Stromal cell of bone marrow (primary cell): ENCODE data around the gene PYY.
"Not testable (repeated sequence)": the region's sequence is repeated elsewhere in the genome, so short reads cannot be mapped to it uniquely, and the experiment has no call there.

Experiments
- DNase-seq: peaks from one replicate; pipeline ENCODE4 v3.0.0-alpha.2; 2012; ENCODE audit warnings: low read depth

Gene PYY

GRCh38 chr17:43945074-43945829, 8.5 kb downstream of the PYY start:
- DNase-seq, result peak; percentile 52

- no peak for DNase-seq
These were observed 11.6 kb downstream of the PYY start, which contains the start of gene PPY for GRCh38 chr17:43942051-43942685. PPY (minus strand) TSS chr17:43942476; CDS start chr17:43941654, 822 bp downstream.

GRCh38 chr17:43940630-43941029, 13.1 kb downstream of the PYY start:
- no peak for DNase-seq

GRCh38 chr17:43939886-43940285, 13.9 kb downstream of the PYY start:
- DNase-seq, result no peak

- not testable (repeated sequence) for DNase-seq
These were observed 14.3 kb downstream of the PYY start for GRCh38 chr17:43939452-43939851.

- no peak for DNase-seq
These were observed 14.9 kb downstream of the PYY start for GRCh38 chr17:43938838-43939182.

- no peak for DNase-seq
These were observed 17.3 kb downstream of the PYY start for GRCh38 chr17:43936434-43936833.

- DNase-seq, result no peak
These were observed 17.8 kb downstream of the PYY start for GRCh38 chr17:43935926-43936261.

GRCh38 chr17:43935204-43935925, 18.4 kb downstream of the PYY start:
- no peak for DNase-seq

GRCh38 chr17:43932923-43933322, 20.8 kb downstream of the PYY start:
- no peak for DNase-seq

- no peak for DNase-seq
These were observed 21.4 kb downstream of the PYY start for GRCh38 chr17:43932357-43932756.

- DNase-seq, result no peak
These were observed 22.6 kb downstream of the PYY start for GRCh38 chr17:43931062-43931571.

GRCh38 chr17:43928609-43929008, 25.1 kb downstream of the PYY start:
- DNase-seq, result no peak

GRCh38 chr17:43927929-43928328, 25.8 kb downstream of the PYY start:
- not testable (repeated sequence) for DNase-seq

GRCh38 chr17:43927060-43927864, 26.5 kb downstream of the PYY start:
- DNase-seq, result no peak

GRCh38 chr17:43924558-43924957, 29.2 kb downstream of the PYY start:
- DNase-seq, result no peak

- no peak for DNase-seq
These were observed 33.1 kb downstream of the PYY start for GRCh38 chr17:43920500-43921095.

GRCh38 chr17:43918026-43918389, 35.7 kb downstream of the PYY start:
- no peak for DNase-seq

GRCh38 chr17:43917348-43918025, 36.3 kb downstream of the PYY start:
- no peak for DNase-seq

- no peak for DNase-seq
These were observed 36.8 kb downstream of the PYY start for GRCh38 chr17:43917016-43917347.

- DNase-seq, result no peak
These were observed 37.4 kb downstream of the PYY start for GRCh38 chr17:43916385-43916784.
